Stimulated activated CD8-positive, alpha-beta memory T cell treated with anti-CD3 and anti-CD28 coated beads, Interleukin-12 subunit alpha, Interleukin-12 subunit beta, amount 100 ng/mL, for 1 hour (primary cell): ENCODE results near the gene DDR1.

ENCODE experiments used
- DNase-seq: peaks from one replicate; pipeline ENCODE4 v3.0.0-alpha.2; 2020; ENCODE audit warnings: low read depth

The DDR1 gene

GRCh38 chr6:30881392-30882203 is 2.7 kb upstream of the DDR1 start:
- no peak for DNase-seq

DNA sequence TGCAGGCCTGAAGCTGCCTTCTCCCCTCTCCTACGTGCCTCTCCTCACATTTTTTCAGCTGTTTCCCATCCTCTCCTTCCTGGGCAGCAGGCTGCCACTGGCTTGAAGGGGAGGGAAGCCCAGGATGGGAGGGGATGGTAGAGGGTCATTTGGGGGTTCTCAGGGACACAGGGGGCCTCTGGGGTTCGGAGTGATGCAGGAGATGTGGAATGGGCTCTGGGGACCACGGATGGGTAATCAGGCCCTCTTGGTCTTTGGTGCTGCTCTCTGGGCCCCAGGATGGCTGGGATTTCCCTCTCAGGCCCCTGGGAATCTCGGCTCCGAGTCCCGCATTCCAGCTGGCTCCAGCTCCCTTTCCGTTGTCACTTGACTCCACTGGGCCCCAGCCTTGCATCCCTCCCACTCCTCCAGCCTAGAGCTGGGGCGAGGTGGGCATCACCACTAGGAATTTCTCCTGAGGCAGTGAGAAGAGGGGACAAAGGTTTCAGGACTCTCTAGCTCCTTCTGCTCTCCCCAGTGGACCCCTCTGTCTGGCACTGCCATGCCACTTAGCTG is 2.0 kb upstream of the DDR1 start:
- DNase-seq = no peak

DNA sequence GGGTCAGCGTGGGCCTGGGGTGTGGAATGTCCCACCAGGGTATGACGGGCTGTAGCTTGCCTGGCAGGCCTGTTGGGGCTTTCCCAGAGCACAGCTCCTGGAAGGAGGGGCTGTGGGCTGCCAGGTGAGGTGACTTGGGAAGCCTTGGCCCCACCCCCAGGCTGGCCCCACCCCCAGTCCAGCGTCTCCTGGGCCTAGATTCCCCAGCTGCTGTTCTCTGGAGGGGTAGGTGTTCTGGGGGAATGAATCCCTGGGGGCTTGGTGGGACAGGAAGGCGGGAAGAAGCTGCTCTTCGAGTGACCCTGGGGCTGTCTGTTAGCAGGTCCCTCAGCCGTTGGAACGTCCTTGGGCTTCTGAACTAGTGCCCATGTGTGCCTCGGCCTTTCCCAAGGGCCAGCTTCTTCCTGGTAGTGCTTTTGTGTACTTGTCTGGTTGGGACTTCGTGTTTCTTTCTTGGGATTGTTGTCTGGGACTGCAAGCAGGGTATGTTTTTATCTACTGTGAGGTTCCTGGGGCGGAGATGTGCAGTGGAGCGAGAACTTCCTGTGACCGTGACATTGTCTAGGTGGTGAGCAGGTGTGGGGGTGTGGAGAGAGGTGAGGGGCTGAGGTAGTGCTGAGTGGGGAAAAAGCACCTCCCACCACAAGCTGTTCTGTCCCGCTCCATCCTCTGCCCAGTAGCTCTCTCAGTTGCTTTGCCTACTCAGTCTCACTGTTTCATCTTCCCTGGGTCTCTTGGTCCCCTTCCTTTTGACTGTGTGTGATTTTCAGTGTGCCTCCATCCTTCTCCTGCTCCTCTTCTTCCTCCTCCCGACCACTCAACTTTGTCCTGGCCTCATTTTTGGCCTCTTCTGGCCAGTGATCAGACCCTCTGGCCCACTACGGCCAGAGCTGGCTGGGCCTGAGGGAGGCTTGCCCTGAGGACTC is 1.3 kb upstream of the DDR1 start:
- no peak for DNase-seq

GRCh38 chr6:30884521-30885480 is 482 bp downstream of the DDR1 start:
- DNase-seq = no peak

- DNase-seq = no peak
Measured at GRCh38 chr6:30885481-30885998, 1.2 kb downstream of the DDR1 start.

DNA sequence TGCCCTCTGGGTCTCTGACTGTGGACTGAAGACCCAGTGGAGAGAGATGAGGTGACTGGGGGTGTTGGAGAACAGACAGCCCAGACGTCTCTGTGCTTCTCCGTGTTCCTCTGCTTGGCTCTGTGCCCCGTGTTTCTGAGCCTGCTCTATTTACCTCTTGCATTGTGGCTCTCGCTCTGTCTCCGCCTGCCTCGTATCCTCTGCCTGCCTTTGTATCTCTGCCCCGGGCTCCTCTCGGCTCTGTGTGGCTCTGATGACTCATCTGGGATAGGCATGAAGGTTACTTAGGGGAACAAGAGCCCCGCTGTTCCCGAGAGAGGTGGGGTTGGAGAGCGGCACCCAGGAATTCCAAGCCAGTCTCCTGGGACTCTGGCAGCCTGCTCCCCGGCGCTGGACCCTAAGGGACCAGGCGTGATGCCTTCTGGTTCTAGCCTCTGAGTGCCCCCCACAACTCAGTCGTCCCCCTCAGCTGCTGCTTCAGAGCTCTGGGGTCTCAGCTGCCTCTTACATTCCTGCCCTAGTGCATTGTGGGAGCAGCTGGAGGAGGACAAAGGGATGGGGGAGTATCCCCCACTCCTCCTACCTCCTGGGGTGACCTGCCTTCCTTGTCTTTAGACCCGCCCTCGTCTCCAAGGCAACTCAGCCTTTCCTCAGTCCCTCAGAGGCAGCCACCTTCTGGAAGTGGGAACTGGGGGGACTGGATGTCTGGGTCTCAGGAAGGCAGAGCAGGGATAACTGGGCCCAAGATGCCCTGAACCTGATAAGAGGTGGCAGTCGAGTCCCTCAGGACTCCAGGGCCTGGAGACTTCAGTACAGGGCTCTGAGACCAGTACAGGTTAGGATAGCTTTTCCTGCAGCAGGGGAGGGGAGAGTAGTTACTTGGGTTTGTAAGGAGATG is 1.9 kb downstream of the DDR1 start:
- DNase-seq = no peak

- no peak for DNase-seq
Measured at GRCh38 chr6:30886897-30887255, 2.6 kb downstream of the DDR1 start.

- DNase-seq = no peak
Measured at GRCh38 chr6:30887901-30888815, 3.8 kb downstream of the DDR1 start.

- no peak for DNase-seq
Measured at GRCh38 chr6:30888816-30889495, 4.6 kb downstream of the DDR1 start.

- no peak for DNase-seq
Measured at GRCh38 chr6:30889496-30889885, 5.2 kb downstream of the DDR1 start.

GRCh38 chr6:30889921-30890645 is 5.8 kb downstream of the DDR1 start:
- DNase-seq = no peak

- DNase-seq = no peak
Measured at GRCh38 chr6:30890646-30891449, 6.5 kb downstream of the DDR1 start.

- no peak for DNase-seq
Measured at GRCh38 chr6:30891450-30891723, 7.1 kb downstream of the DDR1 start.

DNA sequence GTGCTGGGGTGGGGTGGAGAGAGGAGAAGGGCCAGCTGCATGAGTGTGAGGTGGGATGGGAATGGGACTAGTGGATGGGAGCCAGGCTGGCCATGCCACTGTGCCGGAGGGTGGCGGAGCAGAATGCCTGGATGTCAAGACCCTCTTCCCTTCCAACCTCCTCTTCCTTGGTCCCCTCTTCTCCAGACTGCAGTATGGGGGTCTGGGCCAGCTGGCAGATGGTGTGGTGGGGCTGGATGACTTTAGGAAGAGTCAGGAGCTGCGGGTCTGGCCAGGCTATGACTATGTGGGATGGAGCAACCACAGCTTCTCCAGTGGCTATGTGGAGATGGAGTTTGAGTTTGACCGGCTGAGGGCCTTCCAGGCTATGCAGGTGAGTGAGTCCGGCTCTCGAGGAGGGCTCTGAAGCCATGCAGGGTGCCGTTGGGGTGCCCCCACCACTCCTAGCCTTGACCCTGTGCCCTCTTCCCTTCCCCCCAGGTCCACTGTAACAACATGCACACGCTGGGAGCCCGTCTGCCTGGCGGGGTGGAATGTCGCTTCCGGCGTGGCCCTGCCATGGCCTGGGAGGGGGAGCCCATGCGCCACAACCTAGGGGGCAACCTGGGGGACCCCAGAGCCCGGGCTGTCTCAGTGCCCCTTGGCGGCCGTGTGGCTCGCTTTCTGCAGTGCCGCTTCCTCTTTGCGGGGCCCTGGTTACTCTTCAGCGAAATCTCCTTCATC is 7.7 kb downstream of the DDR1 start:
- no peak for DNase-seq

GRCh38 chr6:30893001-30893591 is 8.8 kb downstream of the DDR1 start:
- DNase-seq = no peak

GRCh38 chr6:30893666-30894065 is 9.3 kb downstream of the DDR1 start:
- DNase-seq = no peak
